Stomach (tissue), 9 donors: ENCODE results near the gene HMX1. TPM values are rescaled to one million over a fixed set of nuclear protein-coding genes. Genes with fewer than 3 reads are reported as not detected.

ENCODE experiments used
- DNase-seq, 2 donors: peaks; one replicate each; pipeline versions ENCODE4 v3.0.0 to v3.0.0-alpha.2; 2013 to 2019
- H3K27ac ChIP-seq, 5 donors: fragments of 200-600 bp in 4 of 5; sonication (generic) in 4 of 5; one replicate each; pipeline ENCODE4 v1.5.1; 2013 to 2019; ENCODE audit warnings: mild to moderate bottlenecking in 1 of 5, moderate library complexity in 1 of 5
- H3K27me3 ChIP-seq, 3 donors: fragments of 200-600 bp; sonication (generic); one replicate each; pipeline ENCODE4 v1.5.1; 2017 to 2019; ENCODE audit warnings: mixed run types in 1 of 3
- H3K36me3 ChIP-seq, 4 donors: fragments of 200-600 bp; sonication (generic); 1 replicate in 3 of 4; 2 replicates in 1 of 4; pipeline ENCODE4 v1.5.1; 2016 to 2019
- H3K4me1 ChIP-seq, 4 donors: fragments of 200-600 bp; sonication (generic); one replicate each; pipeline ENCODE4 v1.5.1; 2016 to 2019
- H3K4me3 ChIP-seq, 4 donors: fragments of 200-600 bp; sonication (generic) in 3 of 4; one replicate each; pipeline ENCODE4 v1.5.1; 2016 to 2019; ENCODE audit warnings: mild to moderate bottlenecking in 1 of 4
- H3K9me3 ChIP-seq, 4 donors: fragments of 200-600 bp; sonication (generic); one replicate each; pipeline ENCODE4 v1.5.1; 2016 to 2019
- EP300 ChIP-seq: sonication (generic); formaldehyde crosslinking; IDR thresholded peaks from one replicate; pipeline ENCODE4 v1.6.1; 2017; ENCODE audit warnings: antibody characterized with exemption
- POLR2A ChIP-seq, 4 donors: fragments of 450-650 bp; IDR thresholded peaks; one replicate each; pipeline ENCODE4 v1.6.1; 2016; ENCODE audit warnings: antibody characterized with exemption in 4 of 4, control low read depth in 2 of 4, mild to moderate bottlenecking in 1 of 4, moderate library complexity in 1 of 4
- POLR2AphosphoS5 ChIP-seq, 3 donors: sonication (generic); formaldehyde crosslinking; IDR thresholded peaks; one replicate each; pipeline ENCODE4 v1.6.1; 2016; ENCODE audit warnings: antibody characterized with exemption in 3 of 3
- WGBS, 5 donors: extraction: QIAGEN DNeasy Blood & Tissue Kit in 3 of 5; methylation state at CpG; one replicate each; pipeline versions ENCODE4 v1.1.5 to v1.1.7; 2013 to 2018; 5-methylcytosine and 5-hydroxymethylcytosine counted together
- intact Hi-C: fragments of 100-400 bp; cut with DNase I; formaldehyde crosslinking; loops from one replicate; pipeline ENCODE4 v1.15.1; 2023; ENCODE audit warnings: low total_unique reads
- polyA plus RNA-seq, 3 donors: library from polyadenylated mRNA; stranded (reverse); fragments of 200-250 nt; gene quantifications; one replicate each; pipeline ENCODE4 v1.2.3, GENCODE V29; 2013
- total RNA-seq, 5 donors: library from RNA; depleted of rRNA; stranded (reverse); fragments of >200 nt; gene quantifications; one replicate each; pipeline versions ENCODE4 v1.1.0 to v1.2.3, GENCODE V29; 2014 to 2016
- TF ChIP-seq, protein P1 (sequence below), 7 experiments: fragments of 450-650 bp in 4 of 7; fragments of 200-600 bp in 3 of 7; sonication (generic) in 3 of 7; IDR thresholded peaks; one replicate each; pipeline ENCODE4 v1.5.1; 2016 to 2019; ENCODE audit warnings: antibody characterized with exemption in 7 of 7, control low read depth in 2 of 7, mild to moderate bottlenecking in 1 of 7
- donor health status: healthy with polysubstance abuse.
- donor health status: Bipolar disorder and iron deficiency.
- donor health status: healthy.

Gene HMX1
- total and polyA plus RNA-seq, 8 donors: 0.37 TPM; not detected in 7

GRCh38 chr4:8882239-8882638 is 10.6 kb upstream of the HMX1 start:
- TF ChIP-seq EP300: no peak
- TF ChIP-seq, protein P1, sequence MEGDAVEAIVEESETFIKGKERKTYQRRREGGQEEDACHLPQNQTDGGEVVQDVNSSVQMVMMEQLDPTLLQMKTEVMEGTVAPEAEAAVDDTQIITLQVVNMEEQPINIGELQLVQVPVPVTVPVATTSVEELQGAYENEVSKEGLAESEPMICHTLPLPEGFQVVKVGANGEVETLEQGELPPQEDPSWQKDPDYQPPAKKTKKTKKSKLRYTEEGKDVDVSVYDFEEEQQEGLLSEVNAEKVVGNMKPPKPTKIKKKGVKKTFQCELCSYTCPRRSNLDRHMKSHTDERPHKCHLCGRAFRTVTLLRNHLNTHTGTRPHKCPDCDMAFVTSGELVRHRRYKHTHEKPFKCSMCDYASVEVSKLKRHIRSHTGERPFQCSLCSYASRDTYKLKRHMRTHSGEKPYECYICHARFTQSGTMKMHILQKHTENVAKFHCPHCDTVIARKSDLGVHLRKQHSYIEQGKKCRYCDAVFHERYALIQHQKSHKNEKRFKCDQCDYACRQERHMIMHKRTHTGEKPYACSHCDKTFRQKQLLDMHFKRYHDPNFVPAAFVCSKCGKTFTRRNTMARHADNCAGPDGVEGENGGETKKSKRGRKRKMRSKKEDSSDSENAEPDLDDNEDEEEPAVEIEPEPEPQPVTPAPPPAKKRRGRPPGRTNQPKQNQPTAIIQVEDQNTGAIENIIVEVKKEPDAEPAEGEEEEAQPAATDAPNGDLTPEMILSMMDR (IDR thresholded peaks at IDR 0.05): no peak
- no peak for TF ChIP-seq POLR2A (IDR thresholded peaks at IDR 0.05)
- no peak for TF ChIP-seq POLR2AphosphoS5 (IDR thresholded peaks at IDR 0.05)
- 20 to 31% (median 24%) methylated on average over 9 to 14 of the region's 14 CpGs for WGBS, 5 donors
- intact Hi-C loops: no loop called here
- H3K36me3 ChIP-seq: no peaks in the 10 kb centered on the region
- H3K9me3 ChIP-seq: peaks cover 0 to 9% (median 7%) of the 10 kb centered on the region in 4 donors
- DNase-seq: no peak
- H3K4me1 ChIP-seq: peaks cover 0 to 9% (median 0%) of the 10 kb centered on the region in 4 donors
- H3K27me3 ChIP-seq: peaks cover 0 to 96% (median 41%) of the 10 kb centered on the region in 3 donors
- no peak overlapping the region for H3K27ac ChIP-seq
- no peak overlapping the region for H3K4me3 ChIP-seq

- Histone ChIP-seq H3K9me3 (no peaks in the 10 kb centered on the region), H3K4me1 (peaks cover 0 to 9% (median 0%) of the 10 kb centered on the region in 4 donors), H3K27me3 (peaks cover 7 to 96% (median 43%) of the 10 kb centered on the region in 3 donors), H3K4me3 (no peak overlapping the region), H3K36me3 (no peaks in the 10 kb centered on the region), H3K27ac (no peak overlapping the region)
- DNase-seq: no peak
- TF ChIP-seq EP300: no peak
- no peak for TF ChIP-seq POLR2AphosphoS5 (IDR thresholded peaks at IDR 0.05)
- 70 to 78% (median 74%) methylated on average over 9 of the region's 9 CpGs for WGBS, 5 donors
- intact Hi-C loops: no loop called here
These were observed 9.2 kb upstream of the HMX1 start for GRCh38 chr4:8880851-8881250.

DNA sequence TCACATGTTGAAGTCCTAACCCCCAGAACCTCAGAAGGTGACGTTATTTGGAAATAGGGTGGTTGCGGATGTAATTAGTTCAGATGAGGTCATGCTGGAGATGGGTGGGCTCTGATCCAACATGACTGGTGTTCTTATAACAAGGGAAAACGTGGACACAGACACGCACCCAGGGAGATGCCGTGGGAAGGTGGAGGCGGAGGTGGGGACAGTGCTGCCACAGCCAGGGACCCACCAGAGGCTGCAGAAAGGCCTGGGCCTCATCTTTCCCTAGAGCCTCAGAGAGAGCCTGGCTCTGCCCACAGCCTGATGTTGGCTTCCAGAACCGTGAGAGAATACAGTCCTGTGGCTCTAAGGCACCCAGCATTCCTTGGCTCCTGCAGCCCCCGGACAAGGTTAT is 7.9 kb upstream of the HMX1 start:
- Histone ChIP-seq H3K4me3 (no peak overlapping the region), H3K27ac (no peak overlapping the region), H3K27me3 (peaks cover 7 to 96% (median 50%) of the 10 kb centered on the region in 3 donors), H3K36me3 (no peaks in the 10 kb centered on the region), H3K4me1 (peaks cover 0 to 9% (median 0%) of the 10 kb centered on the region in 4 donors), H3K9me3 (no peaks in the 10 kb centered on the region)
- TF ChIP-seq, protein P1 (IDR thresholded peaks at IDR 0.05): no peak
- TF ChIP-seq EP300 (no peak), POLR2A (IDR thresholded peaks at IDR 0.05) (no peak), POLR2AphosphoS5 (IDR thresholded peaks at IDR 0.05) (no peak)
- no peak for DNase-seq
- intact Hi-C loops: no loop called here
- 65 to 76% (median 71%) methylated on average over 8 of the region's 8 CpGs for WGBS, 5 donors

GRCh38 chr4:8878421-8878820 is 6.8 kb upstream of the HMX1 start:
- intact Hi-C loops: no loop called here
- peaks cover 17 to 100% (median 61%) of the 10 kb centered on the region in 3 donors for H3K27me3 ChIP-seq

GRCh38 chr4:8877780-8878040 is 6.1 kb upstream of the HMX1 start:
- no peak overlapping the region for H3K4me3 ChIP-seq
- no peak overlapping the region for H3K27ac ChIP-seq
- intact Hi-C loops: no loop called here
- no peaks in the 10 kb centered on the region for H3K9me3 ChIP-seq
- no peaks in the 10 kb centered on the region for H3K36me3 ChIP-seq
- WGBS, 5 donors: 1 to 7% (median 3%) methylated on average over 7 to 12 of the region's 12 CpGs
- no peak for DNase-seq
- no peak for TF ChIP-seq POLR2A (IDR thresholded peaks at IDR 0.05)
- TF ChIP-seq, protein P1 (IDR thresholded peaks at IDR 0.05): no peak
- no peak for TF ChIP-seq EP300
- TF ChIP-seq POLR2AphosphoS5 (IDR thresholded peaks at IDR 0.05): no peak
- H3K4me1 ChIP-seq: peaks cover 0 to 17% (median 2%) of the 10 kb centered on the region in 4 donors
- peaks cover 24 to 100% (median 68%) of the 10 kb centered on the region in 3 donors for H3K27me3 ChIP-seq

More at GRCh38 chr4:8878421-8878820, 6.8 kb upstream of the HMX1 start:
- no peak for DNase-seq
- Histone ChIP-seq H3K27ac (no peak overlapping the region), H3K4me1 (peaks cover 0 to 16% (median 0%) of the 10 kb centered on the region in 4 donors), H3K4me3 (no peak overlapping the region), H3K36me3 (no peaks in the 10 kb centered on the region), H3K9me3 (no peaks in the 10 kb centered on the region)
- WGBS, 5 donors: 19 to 33% (median 29%) methylated on average over 10 to 11 of the region's 11 CpGs
- no peak for TF ChIP-seq POLR2AphosphoS5 (IDR thresholded peaks at IDR 0.05)
- TF ChIP-seq POLR2A (IDR thresholded peaks at IDR 0.05): no peak
